ENCODE measurements around the gene TYSND1.

GRCh38 chr10:70139997-70140250, 6.6 kb downstream of the TYSND1 start:
- TF ChIP-seq CTCF (IDR thresholded peaks at IDR 0.05) (no peak), POLR2A (IDR thresholded peaks at IDR 0.05) (no peak)

Data from testis (tissue), 2 donors.